Activated CD4-positive, CD25-positive, alpha-beta regulatory T cell treated with anti-CD3 and anti-CD28 coated beads, Interleukin-2, amount 50 U/mL, for 72 hours (primary cell): ENCODE results near the gene SLC35E2B.
"Not testable (repeated sequence)": the region's sequence is repeated elsewhere in the genome, so short reads cannot be mapped to it uniquely, and the experiment has no call there.

Experiments
- DNase-seq: peaks from one replicate; pipeline ENCODE4 v3.0.0; 2021

SLC35E2B gene

DNA sequence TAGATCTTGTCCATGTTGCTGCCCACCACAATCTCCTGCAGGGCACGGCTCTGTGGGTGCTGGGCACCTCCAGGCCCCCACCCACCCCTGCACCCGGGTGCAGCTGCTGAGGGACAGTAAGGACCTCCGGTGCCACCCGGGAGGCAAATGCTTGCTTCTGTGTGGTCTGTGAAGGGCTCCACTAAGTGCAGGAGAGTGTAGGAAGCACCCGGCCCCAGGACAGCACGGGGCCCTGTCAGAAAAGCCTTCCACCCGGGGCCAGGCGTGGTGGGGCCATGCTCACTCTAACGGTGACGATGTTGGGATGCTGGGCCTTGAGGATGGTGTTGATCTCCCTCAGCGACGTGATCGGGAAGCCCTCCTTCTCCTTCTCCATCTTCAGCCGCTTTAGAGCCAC, 55.1 kb downstream of the SLC35E2B start:
- peak; percentile 11 for DNase-seq

DNA sequence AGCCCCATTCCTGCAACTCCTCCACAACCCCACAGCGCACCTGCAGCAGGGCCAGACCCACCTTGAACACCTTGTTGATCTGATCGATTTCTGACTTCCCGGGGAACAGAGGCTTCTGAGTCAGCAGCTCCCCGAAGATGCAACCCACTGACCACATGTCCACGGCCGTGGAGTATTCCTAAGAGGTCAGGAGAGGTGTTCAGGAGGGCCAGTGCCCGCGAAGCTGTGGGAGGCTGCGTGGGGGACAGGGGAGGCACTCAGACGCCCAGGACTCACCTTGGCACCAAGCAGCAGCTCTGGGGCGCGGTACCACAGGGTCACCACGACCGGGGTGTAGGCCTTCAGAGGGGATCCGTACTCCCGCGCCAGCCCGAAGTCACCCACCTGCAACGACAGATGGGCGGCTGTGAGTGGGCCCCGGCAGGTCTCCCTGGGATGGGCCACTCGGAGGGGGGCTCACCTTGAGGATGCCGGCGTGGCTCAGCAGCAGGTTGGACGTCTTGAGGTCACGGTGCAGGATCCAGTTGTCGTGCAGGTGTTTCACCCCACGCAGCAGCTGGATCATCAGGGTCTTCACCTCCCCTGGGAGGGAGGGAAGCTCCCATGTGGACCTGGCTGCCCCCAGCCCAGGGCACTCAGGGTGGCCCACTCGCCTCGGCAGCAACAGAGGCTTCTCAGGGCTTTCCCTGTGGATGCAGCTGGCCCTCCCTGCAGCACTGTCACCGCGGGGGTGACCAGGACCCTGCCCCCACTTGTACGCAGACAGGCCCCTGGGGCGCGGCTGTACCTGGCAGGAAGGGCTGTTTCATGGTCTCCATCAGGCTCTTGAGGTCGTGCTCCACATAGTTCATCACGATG, 55.7 kb downstream of the SLC35E2B start:
- peak; percentile 24 for DNase-seq

- DNase-seq: peak; percentile 28
These were observed 58.0 kb downstream of the SLC35E2B start for GRCh38 chr1:1634613-1635012.

- not testable (repeated sequence) for DNase-seq
These were observed 59.2 kb downstream of the SLC35E2B start for GRCh38 chr1:1633409-1633808.

DNA sequence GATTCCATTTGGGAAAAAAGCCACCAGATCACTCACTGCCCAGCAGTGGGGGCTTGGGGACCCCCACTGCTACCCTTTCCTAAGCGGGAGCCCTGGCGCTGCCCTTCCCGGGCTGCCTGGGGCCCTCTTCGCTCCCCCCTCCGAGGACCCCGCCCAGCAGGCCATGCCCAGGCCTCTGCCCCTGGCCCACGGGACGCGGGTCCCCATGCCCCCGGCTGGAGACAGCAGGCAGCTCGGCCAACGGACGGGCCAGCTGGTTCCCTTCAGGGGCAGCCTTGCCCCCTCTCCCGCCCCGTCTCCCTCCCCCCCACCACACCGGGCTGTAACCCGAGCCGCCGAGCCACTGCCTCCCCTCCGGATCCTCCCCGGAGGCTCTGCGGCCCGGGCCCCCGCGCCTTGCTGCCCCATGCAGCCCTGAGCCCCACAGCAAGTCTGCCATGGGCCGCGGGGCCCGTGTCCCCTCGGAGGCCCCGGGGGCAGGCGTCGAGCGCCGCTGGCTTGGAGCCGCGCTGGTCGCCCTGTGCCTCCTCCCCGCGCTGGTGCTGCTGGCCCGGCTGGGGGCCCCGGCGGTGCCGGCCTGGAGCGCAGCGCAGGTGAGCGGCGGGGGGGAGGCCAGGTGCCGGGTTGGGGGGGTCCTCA, 60.7 kb downstream of the SLC35E2B start, which contains the start of gene MMP23B:
Gene MMP23B, plus strand, starts transcription at position 392 of the 639 bp plus-strand sequence. Its CDS starts 46 bp downstream, at position 438.
- DNase-seq: no peak

- DNase-seq: no peak
These were observed 61.4 kb downstream of the SLC35E2B start for GRCh38 chr1:1630965-1631781.

DNA sequence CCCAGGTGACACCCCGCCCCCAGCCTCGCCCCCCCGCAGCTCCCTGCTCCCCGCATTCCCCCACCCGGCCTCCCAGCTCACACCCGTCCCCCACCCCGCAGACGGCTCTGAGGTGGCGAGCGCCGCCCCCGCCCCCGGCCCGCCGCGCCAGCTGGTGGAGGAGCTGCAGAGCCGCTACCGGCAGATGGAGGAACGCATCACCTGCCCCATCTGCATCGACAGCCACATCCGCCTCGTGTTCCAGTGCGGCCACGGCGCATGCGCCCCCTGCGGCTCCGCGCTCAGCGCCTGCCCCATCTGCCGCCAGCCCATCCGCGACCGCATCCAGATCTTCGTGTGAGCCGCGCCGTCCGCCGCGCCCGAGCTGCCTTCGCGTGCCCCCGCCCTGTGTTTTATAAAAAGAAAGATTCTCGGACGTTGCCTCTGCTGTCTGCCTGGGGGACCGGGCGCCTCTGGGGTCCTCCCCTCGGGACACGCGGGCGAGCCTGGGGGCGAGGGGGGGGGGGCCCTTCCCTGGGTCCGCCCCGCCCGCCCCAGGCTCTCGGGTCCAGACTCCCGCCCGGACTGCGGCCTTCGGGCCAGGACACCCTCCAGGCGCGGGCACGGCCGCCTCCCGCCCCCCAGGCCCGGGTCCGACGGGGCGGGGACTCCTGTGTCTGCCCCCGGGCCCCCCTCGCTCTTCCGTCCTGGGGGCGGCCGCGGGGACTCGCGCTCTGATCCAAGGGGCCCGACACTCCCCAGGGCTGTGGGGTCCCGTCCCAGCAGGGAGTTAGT, 62.2 kb downstream of the SLC35E2B start:
- peak; percentile 92 for DNase-seq

DNA sequence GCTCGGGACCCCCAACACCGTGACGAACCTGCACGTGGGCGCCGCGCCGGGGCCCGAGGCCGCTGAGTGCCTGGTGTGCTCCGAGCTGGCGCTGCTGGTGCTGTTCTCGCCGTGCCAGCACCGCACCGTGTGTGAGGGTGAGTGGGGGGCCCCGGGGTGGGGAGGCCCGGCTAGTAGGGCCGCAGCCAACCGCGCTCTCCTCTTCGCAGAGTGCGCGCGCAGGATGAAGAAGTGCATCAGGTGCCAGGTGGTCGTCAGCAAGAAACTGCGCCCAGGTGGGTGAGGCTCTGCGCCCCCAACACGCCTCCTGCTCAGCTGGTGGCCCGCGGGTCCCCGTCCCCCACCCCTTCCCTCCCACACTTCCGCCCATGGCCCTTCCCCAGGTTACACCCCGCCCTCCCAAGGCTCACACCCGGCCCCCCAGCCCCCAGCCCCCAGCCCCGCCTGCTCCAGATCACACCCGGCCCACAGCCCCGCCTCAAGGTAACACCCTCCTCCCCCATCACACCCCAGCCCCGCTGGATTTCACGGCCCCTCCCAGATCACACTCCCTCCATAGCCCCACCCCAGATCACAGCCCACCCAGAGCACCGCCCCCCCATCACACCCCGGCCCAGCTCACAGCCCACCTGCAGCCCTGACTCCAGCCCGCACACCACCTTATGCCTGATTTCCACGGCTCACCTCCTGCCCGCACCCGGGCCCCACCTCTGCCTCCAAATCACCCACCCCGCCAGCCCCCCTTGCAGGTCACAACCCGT, 63.0 kb downstream of the SLC35E2B start:
- DNase-seq: peak; percentile 52

GRCh38 chr1:1628754-1629429, 63.7 kb downstream of the SLC35E2B start:
- DNase-seq: no peak

DNA sequence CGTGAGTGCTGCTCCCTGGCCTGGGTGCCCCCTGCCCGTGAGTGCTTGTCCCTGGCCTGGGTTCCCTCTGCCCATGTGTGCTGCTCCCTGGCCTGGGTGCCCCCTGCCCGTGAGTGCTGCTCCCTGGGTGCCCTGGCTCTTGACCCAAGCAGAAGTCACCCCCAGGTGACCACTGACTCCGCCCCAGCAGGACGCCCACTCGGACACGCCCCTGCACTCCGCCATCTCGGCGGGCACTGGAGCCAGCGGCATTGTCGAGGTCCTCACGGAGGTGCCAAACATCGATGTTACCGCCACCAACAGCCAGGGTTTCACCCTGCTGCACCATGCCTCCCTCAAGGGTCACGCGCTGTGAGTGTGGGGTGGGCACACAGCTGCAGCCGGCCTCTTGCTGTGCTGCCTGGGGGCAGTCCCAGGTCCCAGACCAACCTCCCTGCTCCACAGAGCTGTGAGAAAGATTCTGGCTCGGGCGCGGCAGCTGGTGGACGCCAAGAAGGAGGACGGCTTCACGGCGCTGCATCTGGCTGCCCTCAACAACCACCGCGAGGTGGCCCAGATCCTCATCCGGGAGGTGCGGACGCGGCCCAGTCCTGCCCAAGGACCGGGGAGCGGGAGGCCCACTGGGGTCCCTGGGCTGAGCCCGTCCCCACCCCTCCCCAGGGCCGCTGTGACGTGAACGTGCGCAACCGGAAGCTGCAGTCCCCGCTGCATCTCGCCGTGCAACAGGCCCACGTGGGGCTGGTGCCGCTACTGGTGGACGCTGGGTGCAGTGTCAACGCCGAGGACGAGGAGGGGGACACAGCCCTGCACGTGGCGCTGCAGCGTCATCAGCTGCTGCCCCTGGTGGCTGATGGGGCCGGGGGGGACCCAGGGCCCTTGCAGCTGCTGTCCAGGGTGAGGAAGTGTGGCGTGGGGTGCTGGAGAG, 64.5 kb downstream of the SLC35E2B start:
- DNase-seq: peak; percentile 34

DNA sequence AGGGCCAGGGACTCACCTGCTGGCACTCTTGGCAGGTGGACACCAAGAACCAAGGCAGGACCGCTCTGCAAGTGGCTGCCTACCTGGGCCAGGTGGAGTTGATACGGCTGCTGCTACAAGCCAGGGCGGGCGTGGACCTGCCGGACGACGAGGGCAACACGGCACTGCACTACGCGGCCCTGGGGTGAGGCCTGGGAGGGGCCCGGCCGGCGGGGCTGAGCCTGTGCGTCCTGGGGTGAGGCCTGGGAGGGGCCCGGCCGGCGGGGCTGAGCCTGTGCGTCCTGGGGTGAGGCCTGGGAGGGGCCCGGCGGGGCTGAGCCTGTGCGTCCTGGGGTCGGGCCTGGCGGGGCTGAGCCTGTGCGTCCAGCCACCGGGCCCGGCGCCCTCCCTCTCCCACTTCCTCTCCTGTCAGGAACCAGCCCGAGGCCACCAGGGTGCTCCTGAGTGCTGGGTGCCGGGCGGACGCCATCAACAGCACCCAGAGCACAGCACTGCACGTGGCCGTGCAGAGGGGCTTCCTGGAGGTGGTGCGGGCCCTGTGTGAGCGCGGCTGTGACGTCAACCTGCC, 65.2 kb downstream of the SLC35E2B start:
- peak; percentile 29 for DNase-seq

GRCh38 chr1:1626207-1627141, 66.1 kb downstream of the SLC35E2B start:
- peak; percentile 31 for DNase-seq

DNA sequence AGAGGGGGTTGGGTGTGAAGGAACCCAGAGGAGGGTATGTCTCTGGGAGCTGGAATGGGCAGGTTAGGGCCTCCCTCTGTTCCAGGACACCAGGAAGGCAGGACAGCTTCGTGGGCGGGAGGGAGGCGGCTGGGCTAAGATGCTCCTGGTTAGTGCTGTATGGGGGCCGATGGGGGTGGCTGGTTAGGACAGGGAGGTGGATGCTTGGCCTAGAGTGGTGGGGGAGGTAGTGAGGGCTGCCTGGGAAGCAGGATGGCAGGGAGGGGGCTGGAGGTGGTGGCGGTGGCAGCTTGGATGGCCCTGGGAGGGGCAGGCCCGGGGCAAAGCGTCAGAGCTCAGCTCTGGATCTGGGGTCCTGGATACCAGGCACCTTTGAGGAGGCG, 66.8 kb downstream of the SLC35E2B start:
- DNase-seq: peak; percentile 29

DNA sequence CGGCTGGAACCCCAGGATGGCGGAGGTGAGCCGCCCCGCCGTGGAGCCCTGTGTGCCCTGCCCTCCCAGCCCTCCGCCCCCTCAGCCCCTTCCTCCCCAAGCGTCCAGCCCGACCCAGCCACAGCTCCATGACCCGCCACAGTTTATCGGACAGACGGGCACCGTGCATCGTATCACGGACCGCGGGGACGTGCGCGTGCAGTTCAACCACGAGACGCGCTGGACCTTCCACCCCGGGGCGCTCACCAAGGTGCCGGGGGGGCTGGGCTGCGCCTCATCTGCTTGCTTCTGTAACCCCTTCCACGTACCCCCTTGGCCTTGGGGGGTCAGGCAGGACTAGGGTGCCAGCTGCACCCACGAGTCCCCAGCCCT, 67.2 kb downstream of the SLC35E2B start:
- DNase-seq: no peak

- no peak for DNase-seq
These were observed 67.9 kb downstream of the SLC35E2B start for GRCh38 chr1:1624443-1625403.

DNA sequence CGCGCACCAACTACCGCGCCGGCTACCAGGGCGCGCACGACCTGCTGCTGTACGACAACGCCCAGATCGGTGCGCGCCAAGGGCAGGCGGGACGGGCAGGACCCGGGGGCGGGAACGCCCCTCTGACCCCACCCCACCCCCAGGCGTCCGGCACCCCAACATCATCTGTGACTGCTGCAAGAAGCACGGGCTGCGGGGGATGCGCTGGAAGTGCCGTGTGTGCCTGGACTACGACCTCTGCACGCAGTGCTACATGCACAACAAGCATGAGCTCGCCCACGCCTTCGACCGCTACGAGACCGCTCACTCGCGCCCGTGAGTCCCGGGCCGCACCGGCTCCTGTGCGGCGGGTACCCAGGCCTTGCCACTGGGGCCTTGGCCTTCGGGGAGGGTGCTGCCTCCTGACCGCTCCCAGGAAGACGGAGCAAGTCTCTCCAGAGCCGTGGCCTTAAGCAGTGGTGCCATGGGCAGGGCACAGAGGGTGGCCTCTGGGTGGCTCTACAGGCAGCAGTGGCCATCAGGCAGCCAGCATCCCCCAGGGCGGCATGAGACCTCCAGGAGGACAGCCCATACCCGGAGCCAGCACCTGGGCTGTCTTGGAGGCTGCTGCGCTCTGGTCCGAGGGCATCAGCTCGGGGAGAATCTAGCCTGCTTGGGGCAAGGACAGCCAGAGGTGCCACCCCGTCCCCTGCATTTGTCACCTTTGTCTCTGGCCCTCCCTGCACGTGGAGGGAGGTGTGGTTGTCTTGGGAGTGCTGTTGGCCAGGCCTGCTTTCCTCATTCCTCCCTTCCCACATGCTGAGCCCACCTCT, 68.8 kb downstream of the SLC35E2B start:
- DNase-seq: no peak
